ENCODE measurements around the gene AFG3L2.

The AFG3L2 gene

DNA sequence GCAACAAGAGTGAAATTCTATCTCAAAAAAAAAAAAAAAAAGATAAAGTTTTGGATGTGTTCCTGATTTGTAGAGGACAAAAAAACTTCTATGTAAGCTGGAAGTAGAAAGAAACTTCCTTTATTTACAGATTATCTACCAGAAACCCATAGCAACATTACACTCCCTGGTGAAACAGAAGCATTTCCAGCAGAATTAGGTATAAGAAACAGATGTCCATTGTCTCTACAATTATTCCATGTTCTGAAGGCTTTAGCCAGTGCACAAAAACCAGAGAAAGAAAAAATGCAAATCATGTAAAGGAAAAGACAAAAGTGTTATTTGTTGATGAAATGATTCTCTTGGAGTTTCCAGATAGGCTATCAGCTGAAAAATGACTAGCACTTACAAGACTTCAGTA lies 64.1 kb downstream of the AFG3L2 start:
- no peak overlapping the region for H3K4me3 ChIP-seq (ENCODE audit: low read depth, low read length)
- no peak for DNase-seq (ENCODE audit: low read depth)
- TF ChIP-seq POLR2A (IDR thresholded peaks at IDR 0.05; ENCODE audit: extremely low read depth, insufficient read length): no peak
- TF ChIP-seq, protein P1, sequence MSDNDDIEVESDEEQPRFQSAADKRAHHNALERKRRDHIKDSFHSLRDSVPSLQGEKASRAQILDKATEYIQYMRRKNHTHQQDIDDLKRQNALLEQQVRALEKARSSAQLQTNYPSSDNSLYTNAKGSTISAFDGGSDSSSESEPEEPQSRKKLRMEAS (IDR thresholded peaks at IDR 0.05; ENCODE audit: low read depth, low read length): no peak
- no peak for TF ChIP-seq MYC (IDR thresholded peaks at IDR 0.05; ENCODE audit: low read depth, low read length)
- TF ChIP-seq, protein P2, sequence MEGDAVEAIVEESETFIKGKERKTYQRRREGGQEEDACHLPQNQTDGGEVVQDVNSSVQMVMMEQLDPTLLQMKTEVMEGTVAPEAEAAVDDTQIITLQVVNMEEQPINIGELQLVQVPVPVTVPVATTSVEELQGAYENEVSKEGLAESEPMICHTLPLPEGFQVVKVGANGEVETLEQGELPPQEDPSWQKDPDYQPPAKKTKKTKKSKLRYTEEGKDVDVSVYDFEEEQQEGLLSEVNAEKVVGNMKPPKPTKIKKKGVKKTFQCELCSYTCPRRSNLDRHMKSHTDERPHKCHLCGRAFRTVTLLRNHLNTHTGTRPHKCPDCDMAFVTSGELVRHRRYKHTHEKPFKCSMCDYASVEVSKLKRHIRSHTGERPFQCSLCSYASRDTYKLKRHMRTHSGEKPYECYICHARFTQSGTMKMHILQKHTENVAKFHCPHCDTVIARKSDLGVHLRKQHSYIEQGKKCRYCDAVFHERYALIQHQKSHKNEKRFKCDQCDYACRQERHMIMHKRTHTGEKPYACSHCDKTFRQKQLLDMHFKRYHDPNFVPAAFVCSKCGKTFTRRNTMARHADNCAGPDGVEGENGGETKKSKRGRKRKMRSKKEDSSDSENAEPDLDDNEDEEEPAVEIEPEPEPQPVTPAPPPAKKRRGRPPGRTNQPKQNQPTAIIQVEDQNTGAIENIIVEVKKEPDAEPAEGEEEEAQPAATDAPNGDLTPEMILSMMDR (IDR thresholded peaks at IDR 0.05; ENCODE audit: low read depth, low read length): no peak

- H3K4me3 ChIP-seq (ENCODE audit: low read depth, low read length): no peak overlapping the region
- TF ChIP-seq, protein P1 (IDR thresholded peaks at IDR 0.05; ENCODE audit: low read depth, low read length): no peak
- TF ChIP-seq, protein P2 (IDR thresholded peaks at IDR 0.05; ENCODE audit: low read depth, low read length): no peak
- TF ChIP-seq MYC (IDR thresholded peaks at IDR 0.05; ENCODE audit: low read depth, low read length) (no peak), POLR2A (IDR thresholded peaks at IDR 0.05; ENCODE audit: extremely low read depth, insufficient read length) (no peak)
- DNase-seq (ENCODE audit: low read depth): no peak
Observed at GRCh38 chr18:12310762-12311161, 66.3 kb downstream of the AFG3L2 start.

GRCh38 chr18:12309683-12310198 lies 67.3 kb downstream of the AFG3L2 start:
- H3K4me3 ChIP-seq (ENCODE audit: low read depth, low read length): peak overlapping the region; percentile 81

GRCh38 chr18:12308386-12309100 lies 68.5 kb downstream of the AFG3L2 start:
- peak overlapping the region; percentile 81 for H3K4me3 ChIP-seq (ENCODE audit: low read depth, low read length)
- DNase-seq (ENCODE audit: low read depth): peak; percentile 86
- TF ChIP-seq POLR2A (IDR thresholded peaks at IDR 0.05; ENCODE audit: extremely low read depth, insufficient read length) (no peak), MYC (IDR thresholded peaks at IDR 0.05; ENCODE audit: low read depth, low read length) (no peak)
- TF ChIP-seq, protein P1 (IDR thresholded peaks at IDR 0.05; ENCODE audit: low read depth, low read length): peak; percentile 23; the same call in 1 of the 2 replicates
- TF ChIP-seq, protein P2 (IDR thresholded peaks at IDR 0.05; ENCODE audit: low read depth, low read length): no peak

More at GRCh38 chr18:12309683-12310198, 67.3 kb downstream of the AFG3L2 start:
- no peak for DNase-seq (ENCODE audit: low read depth)
- TF ChIP-seq, protein P1 (IDR thresholded peaks at IDR 0.05; ENCODE audit: low read depth, low read length): no peak
- TF ChIP-seq POLR2A (IDR thresholded peaks at IDR 0.05; ENCODE audit: extremely low read depth, insufficient read length): no peak
- TF ChIP-seq, protein P2 (IDR thresholded peaks at IDR 0.05; ENCODE audit: low read depth, low read length): no peak
- no peak for TF ChIP-seq MYC (IDR thresholded peaks at IDR 0.05; ENCODE audit: low read depth, low read length)

DNA sequence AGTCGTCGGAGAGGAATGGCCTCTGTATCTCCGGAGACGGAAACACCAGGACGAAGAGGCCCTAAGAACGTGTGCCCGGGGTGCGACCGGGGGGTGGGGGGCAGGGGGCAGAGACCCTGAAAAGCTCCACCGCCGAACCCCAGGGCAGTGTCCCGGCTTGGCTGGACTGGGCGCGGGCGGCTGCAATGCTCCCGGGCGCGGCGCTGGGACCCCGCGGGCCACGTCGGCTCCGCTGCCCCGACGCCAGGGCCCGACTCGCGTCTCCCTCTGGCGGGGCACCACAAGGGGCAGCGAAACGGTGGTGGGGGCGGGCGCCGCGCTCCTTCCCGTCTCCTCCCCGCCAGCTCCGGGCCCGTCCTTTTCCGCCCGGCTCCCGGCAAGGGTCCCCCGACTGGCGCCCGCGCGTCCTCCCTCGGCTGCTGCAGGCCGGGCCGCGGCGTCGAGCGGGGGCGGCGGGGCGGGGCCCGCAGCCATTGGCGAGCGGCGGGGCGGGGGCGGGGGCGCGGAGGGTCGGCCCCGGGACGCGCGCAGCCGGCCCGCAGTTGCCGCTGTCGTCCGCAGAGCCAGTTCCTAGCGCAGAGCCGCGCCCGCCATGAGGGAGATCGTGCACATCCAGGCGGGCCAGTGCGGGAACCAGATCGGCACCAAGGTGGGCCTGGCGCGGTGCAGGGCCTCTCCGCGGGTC lies 69.2 kb downstream of the AFG3L2 start, which contains the start of gene TUBB6:
TUBB6 (plus strand) TSS at position 541 of the 685 bp plus-strand sequence; CDS start at position 593, 52 bp downstream.
- peak within 1 kb of the TSS; percentile 81 for H3K4me3 ChIP-seq (ENCODE audit: low read depth, low read length)
- DNase-seq (ENCODE audit: low read depth): peak; percentile 92
- peak; percentile 79 for TF ChIP-seq POLR2A (IDR thresholded peaks at IDR 0.05; ENCODE audit: extremely low read depth, insufficient read length)
- TF ChIP-seq, protein P1 (IDR thresholded peaks at IDR 0.05; ENCODE audit: low read depth, low read length): 0 out of 2 replicates have a peak, but pooled peaks have one; percentile 19
- no peak; the same call in none of the 2 replicates for TF ChIP-seq MYC (IDR thresholded peaks at IDR 0.05; ENCODE audit: low read depth, low read length)
- TF ChIP-seq, protein P2 (IDR thresholded peaks at IDR 0.05; ENCODE audit: low read depth, low read length): no peak

Data from NB4 (cell line).